Gastrocnemius medialis (tissue), 4 donors: Measurements from ENCODE around the gene PURA.

Source experiments
- CTCF ChIP-seq, 5 experiments: fragments of 450-650 bp in 3 of 5; fragments of 200-600 bp in 2 of 5; sonication (generic) in 2 of 5; IDR thresholded peaks in 4 of 5; conservative IDR thresholded peaks in 1 of 5; 1 replicate in 4 of 5; 2 replicates in 1 of 5; pipeline ENCODE4 v1.5.1; 2016 to 2019; ENCODE audit warnings: antibody characterized with exemption in 5 of 5, mild to moderate bottlenecking in 3 of 5, moderate library complexity in 3 of 5
- POLR2A ChIP-seq, 2 donors: fragments of 450-650 bp; IDR thresholded peaks; one replicate each; pipeline ENCODE4 v1.6.1; 2017; ENCODE audit warnings: antibody characterized with exemption in 2 of 2, mild to moderate bottlenecking in 2 of 2, moderate library complexity in 2 of 2

DNA sequence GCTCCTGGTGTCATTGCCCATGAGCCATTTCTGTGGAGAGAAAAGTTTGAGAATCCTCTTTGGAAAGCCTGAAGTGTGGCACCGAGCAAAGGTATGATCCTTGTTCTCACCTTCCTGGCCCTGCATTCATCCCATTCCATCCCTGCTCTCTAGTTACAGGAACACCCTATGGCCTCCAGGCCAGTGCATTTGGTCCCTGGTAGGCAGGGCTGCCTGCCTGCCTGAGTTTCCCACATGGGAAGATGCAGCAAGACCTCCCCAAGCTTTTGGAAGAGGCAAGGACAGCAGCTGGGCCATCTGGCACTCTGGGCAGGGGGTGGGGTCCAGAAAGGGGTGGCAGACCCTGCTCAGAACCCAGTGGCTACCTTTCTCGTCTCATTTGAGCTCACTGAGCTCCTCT is 36.3 kb downstream of the PURA start:
- TF ChIP-seq POLR2A (IDR thresholded peaks at IDR 0.05) (no peak), CTCF (IDR thresholded peaks at IDR 0.05 in 4 of 5, conservative IDR thresholded peaks at IDR 0.05 in 1 of 5) (no peak)
